Left renal cortex interstitium (tissue), 4 donors: ENCODE measurements around the gene ACOT7. TPM values are rescaled to one million over a fixed set of nuclear protein-coding genes. Genes with fewer than 3 reads are reported as not detected.
"Not testable (repeated sequence)": the region's sequence is repeated elsewhere in the genome, so short reads cannot be mapped to it uniquely, and the experiment has no call there.

Experiments
- DNase-seq, 4 donors: peaks; one replicate each; pipeline ENCODE4 v3.0.0-alpha.2; 2013; ENCODE audit warnings: low read depth in 4 of 4, low spot score in 2 of 4, missing footprints in 1 of 4
- polyA plus RNA-seq, 4 donors: library from polyadenylated mRNA; unstranded; fragments of 120-200 nt; gene quantifications; one replicate each; pipeline ENCODE4 v1.2.1, GENCODE V29; 2013; ENCODE audit not compliant: insufficient read length in 4 of 4

ACOT7 gene
- polyA plus RNA-seq, 4 donors: 27.8 to 38.4 (median 33.3) TPM

GRCh38 chr1:6365047-6365446, 28.5 kb downstream of the ACOT7 start:
- no peak for DNase-seq

- not testable (repeated sequence) for DNase-seq
Measured at GRCh38 chr1:6363085-6363884, 30.3 kb downstream of the ACOT7 start.

DNA sequence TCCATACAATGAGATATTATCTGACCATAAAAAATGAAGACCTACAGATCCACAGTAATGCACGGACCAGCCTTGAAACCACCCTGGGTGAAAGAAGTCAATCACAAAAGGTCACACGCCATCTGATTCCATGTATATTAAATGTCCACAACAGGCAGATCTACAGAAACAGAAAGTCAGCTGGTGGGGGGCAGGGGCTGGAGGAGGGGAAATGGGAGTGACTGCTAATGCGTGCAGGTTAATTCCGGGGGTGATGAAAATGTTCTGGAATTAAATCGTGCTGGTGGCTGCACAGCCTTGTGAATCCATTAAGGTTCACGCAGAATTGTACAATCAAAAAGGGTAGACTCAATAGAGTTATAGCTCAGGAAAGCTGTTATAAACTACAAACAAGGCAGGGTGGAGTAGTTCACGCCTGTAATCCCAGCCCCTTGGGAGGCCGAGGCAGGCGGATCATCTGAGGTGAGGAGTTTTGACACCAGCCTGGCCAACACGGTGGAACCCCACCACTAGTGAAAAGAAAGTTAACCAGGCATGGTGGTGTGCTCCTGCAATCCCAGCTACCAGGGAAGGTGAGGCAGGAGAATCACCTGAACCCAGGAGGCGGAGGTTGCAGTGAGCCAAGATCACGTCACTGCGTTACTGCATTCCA, 32.3 kb downstream of the ACOT7 start:
- no peak for DNase-seq

- no peak for DNase-seq
Measured at GRCh38 chr1:6360517-6361070, 33.0 kb downstream of the ACOT7 start.

DNA sequence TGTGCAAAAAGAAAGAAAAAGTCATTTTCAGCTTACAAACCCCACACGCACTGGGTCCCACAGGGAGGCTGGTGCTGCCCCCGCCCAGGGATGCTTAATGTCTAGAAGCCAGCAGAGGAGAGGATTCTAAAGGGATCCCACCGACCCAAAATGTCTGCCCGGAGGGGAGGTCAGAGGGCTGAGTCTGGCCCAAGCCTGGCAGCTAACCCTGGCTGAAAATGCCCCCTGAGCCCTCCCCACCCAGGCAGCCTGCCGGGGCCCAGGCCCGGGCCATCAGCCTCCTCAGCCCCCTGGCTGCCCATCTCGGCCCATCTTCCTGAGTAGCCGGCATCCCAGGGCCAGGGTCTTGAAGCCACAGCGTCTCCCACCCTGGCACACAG, 33.5 kb downstream of the ACOT7 start:
- no peak for DNase-seq

GRCh38 chr1:6359216-6360116, 34.1 kb downstream of the ACOT7 start:
- peak in 2 of 4 donors; percentile 42 to 52 for DNase-seq

DNA sequence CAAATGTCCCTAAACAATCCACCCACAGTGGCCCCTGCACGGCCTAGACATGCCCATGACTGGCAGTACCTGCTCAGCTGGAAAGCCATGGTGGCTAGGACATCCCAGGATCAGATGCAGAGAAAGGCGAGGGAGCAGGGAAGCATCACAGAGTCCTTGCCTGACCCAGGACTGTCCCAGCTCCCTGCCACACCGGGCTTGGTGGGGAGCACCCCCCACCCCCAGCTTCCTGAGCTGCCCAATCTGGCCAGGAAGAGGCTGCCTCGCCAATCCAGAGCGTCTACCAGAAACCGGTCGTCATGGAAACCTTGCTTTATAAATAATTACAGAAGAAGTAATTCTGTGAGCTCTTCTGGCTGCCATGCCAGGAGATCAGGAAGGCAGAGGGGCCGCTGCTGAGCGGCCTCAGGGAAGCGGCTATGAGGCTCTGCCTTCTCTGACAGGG, 34.8 kb downstream of the ACOT7 start:
- peak in 1 of 4 donors; percentile 49 for DNase-seq

DNA sequence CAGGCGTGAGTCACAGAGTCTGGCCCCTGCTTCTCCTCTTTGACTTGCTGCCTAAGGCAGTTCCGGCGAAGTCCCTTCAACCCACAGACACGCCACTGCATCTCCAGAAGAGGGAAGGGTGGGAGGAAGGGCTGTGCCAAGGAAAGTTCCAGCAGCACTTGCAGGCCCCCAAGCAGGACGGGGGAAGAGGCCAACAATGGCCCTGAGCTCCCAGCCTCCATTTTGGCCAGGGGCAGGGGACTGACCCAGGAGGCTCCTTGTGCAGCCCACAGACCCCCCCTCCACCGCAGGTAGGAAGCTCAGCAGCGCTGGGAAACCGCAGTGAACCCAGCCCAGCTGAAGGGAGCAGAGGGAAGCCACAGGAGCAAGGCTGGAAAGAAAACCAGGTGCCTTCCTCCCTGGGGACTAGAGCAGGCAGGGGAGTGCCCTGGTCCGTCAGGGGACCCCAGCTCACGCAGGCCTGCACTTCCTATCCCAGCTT, 35.4 kb downstream of the ACOT7 start:
- no peak for DNase-seq

DNA sequence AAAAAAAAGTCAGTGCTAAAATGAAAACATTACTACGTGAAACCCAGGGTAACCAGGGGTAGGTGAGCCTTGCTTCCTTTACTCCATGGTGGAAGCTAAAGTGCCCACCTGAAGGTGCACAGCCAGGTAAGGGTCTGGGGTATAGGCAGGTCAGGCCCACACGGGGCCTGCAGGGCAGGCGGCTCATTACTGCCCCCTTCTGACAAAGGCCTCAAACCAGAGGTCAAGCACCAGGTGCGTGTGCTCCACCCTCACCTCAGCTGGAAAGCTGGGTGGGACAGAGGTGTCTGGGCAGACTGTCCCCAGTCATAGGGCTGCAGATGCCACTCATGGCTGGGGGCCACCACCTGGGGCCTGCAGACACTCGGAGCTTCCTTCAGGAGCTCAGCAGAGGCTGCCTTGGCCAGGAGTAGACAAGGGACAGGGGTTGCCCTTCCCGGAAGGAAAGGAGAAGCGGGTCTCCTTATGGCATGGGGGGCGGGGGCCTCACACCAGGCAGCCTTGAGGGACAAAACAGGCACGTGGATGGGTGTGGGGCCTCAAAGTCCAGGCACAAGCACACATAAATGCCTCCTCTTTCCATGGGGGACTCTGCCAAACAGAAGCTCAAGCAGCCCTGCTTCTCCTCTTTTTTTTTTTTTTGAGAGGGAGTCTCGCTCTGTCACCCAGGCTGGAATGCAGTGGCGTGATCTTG, 36.2 kb downstream of the ACOT7 start:
- DNase-seq: no peak

- DNase-seq: no peak
Measured at GRCh38 chr1:6355621-6356020, 37.9 kb downstream of the ACOT7 start.

DNA sequence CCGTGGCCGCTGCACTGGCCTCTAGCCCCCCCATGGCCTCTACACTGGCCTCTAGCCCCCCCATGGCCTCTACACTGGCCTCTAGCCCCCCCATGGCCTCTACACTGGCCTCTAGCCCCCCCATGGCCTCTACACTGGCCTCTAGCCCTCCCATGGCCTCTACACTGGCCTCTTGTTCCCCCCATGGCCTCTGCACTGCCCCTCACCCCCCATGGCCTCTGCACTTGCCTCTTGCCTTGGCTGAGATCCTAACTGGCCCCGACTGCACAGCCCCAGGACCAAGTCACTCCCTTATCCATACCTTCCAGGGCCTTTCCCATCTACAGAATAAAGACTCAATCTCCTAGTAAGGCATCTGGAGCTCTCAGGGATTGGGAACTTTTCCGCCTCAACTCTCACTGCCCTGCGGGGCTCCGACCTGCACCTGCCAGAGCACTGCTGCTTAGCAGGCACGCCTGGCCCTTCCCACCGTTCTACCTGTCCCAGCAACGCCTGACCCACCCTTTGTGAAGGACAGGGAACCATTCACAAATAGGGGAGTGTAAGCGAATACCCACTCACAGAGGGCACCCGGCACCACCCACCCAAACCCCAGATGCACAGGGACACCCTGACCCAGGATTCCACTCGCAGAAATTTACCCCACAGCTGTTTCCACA, 38.8 kb downstream of the ACOT7 start:
- DNase-seq: no peak

GRCh38 chr1:6353955-6354658, 39.5 kb downstream of the ACOT7 start:
- no peak for DNase-seq

- no peak for DNase-seq
Measured at GRCh38 chr1:6353619-6353954, 40.0 kb downstream of the ACOT7 start.

DNA sequence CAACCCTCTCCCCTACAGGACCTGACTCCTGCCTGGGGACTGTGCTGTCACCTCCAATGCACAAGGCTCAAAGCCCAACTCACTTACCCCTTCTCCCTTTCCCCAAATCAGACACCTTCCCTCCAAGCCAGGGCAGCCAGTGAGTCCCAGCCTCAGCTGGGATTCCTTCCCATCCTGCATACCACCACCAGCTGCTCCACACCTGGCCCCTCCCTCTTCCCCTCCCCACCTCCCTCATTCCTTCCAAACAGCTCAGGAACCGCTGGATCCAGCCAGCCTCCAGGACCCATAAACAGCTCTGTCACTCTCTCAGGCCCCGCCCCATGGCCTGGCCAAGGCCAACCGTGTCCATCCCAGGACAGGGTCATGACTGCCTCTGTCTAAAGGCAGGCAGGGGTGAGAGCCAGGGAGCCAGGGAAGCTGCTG, 41.4 kb downstream of the ACOT7 start:
- no peak for DNase-seq

DNA sequence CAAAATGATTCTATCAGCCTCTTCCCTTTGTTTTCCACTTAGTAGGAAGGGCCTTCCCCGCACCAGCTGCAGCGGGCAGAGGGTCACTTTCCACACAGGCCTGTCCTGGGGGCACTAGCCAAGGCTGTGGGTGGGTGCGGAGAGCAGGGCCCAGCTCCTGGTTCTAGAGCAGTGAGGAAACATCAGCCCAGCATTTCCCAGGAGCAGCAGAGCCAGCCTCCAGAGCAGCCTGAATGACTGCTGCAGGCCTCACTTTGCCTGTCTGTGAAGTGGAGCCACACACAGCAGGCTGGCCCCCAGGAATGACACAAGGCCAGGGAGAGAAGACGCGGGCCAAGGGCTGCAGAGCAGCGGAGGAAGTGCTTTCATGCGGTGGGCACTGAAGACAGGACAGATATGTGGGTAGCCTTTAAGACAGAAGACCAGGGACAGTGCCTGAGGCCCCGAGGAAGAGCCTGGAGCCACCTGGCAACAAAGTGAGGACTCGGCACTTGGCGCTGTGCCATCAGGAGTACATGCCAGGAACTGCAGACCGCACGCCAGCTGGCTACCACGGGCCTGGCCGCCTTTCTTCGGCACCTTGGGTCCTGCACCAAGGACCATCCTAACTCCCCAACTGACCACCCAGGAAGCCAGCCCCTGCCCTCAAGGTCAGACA, 42.0 kb downstream of the ACOT7 start:
- no peak for DNase-seq

DNA sequence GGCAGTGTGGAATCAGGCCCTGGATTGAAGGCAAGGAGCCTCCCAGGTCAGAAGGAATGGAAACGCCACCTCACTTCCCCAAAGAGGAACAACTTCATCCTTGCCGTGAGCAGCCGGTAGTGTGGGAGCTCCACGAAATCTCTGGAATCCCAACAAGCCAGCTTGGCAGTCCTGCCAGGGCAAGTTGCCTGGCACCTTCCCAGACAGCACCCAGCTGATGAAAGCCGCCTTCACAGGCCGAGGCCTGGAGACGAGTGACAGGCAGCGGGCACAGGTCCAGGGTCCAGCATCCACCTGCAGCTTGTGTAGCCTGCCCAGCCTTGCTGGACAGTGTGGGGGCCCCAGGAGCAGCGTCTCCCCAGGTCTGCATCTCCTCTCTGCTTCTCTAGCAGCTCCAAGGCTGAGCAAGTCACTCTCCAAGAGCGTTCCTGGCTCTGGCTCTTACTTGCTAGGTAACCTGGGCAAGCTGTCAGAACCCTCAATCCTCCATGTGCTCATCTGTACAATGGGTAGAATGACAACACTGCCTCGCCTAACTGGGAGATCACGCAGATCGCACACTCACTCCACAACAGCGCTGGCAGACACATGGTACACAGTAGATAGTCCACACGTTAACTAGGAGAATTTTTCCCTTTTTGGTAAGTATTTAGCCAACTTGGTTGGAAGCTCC, 43.0 kb downstream of the ACOT7 start:
- DNase-seq: no peak

DNA sequence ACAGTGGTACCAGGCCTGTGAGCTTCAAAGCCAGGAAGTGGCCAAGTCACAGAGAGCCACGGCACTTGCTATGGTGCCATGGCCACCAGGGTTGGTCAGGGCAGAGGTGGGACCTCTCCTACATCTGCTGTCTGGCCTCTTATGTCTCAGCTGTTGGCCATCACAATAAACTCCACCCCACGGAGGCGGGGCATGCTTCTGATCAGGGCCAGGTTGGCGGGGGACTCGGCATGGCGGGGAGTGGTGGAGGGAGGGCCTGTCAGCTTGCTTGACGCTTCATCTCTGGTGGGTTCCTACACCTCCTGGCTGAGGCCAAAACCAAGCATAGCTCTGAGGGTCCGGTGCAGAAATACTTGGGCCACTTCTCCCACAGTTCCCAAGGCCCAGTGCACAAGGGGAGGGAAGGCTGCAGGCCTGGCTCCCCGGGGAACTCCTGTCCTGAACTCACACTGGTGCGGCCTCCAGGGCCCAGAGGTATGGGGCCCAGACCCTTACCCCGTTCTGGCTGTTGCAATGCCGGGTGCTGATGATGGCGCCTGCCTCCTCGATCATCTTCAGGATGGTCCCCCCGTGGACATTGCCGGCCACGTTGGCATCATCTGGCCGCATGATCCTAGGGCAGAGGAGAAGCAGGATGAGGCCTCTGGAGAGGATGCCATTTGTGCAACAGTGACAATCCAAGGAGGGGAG, 44.2 kb downstream of the ACOT7 start:
- DNase-seq: no peak
